CD8-positive, alpha-beta memory T cell (primary cell): ENCODE measurements around the gene CDC45. TPM values are rescaled to one million over a fixed set of nuclear protein-coding genes. Genes with fewer than 3 reads are reported as not detected.
"Not testable (repeated sequence)": the region's sequence is repeated elsewhere in the genome, so short reads cannot be mapped to it uniquely, and the experiment has no call there.

ENCODE experiments used
- CTCF ChIA-PET: fragments of 350-600 bp; sonication (Branson Sonifier 250); formaldehyde crosslinking; loops from one replicate; lab custom pipeline; 2021; ENCODE audit warnings: antibody characterized with exemption; lab: Charles Lee
- POLR2A ChIA-PET: fragments of 350-600 bp; sonication (Branson Sonifier 250); formaldehyde crosslinking; loops from one replicate; lab custom pipeline; 2021; ENCODE audit warnings: antibody characterized with exemption; lab: Charles Lee
- DNase-seq, 5 donors: peaks; one replicate each; pipeline versions ENCODE4 v3.0.0 to v3.0.0-alpha.2; 2020 to 2022; ENCODE audit warnings: mixed read lengths in 1 of 5
- H3K27ac ChIP-seq: one replicate; pipeline ENCODE4 v1.7.0; 2013; ENCODE audit warnings: low read depth, mild to moderate bottlenecking, low read length, moderate library complexity
- H3K27me3 ChIP-seq: 2 replicates; pipeline ENCODE4 v1.7.0; 2013; ENCODE audit warnings: low read length, mild to moderate bottlenecking; ENCODE audit not compliant: insufficient read depth, poor library complexity, severe bottlenecking
- H3K36me3 ChIP-seq: 2 replicates; pipeline ENCODE4 v1.7.0; 2013; ENCODE audit warnings: mild to moderate bottlenecking, low read length, moderate library complexity; ENCODE audit not compliant: insufficient read depth
- H3K4me1 ChIP-seq: 2 replicates; pipeline ENCODE4 v1.7.0; 2013; ENCODE audit warnings: mild to moderate bottlenecking, low read length, moderate library complexity; ENCODE audit not compliant: insufficient read depth
- H3K4me3 ChIP-seq: 2 replicates; pipeline ENCODE4 v1.7.0; 2013; ENCODE audit warnings: mild to moderate bottlenecking, low read length
- H3K9me3 ChIP-seq: 2 replicates; pipeline ENCODE4 v1.7.0; 2013; ENCODE audit warnings: mild to moderate bottlenecking, low read length
- H3K27ac Mint-ChIP-seq, 8 donors: one replicate each; pipeline ENCODE4 v1.8.0; 2020 to 2021; ENCODE audit warnings: mixed read lengths in 8 of 8, mild to moderate bottlenecking in 6 of 8, inconsistent platforms in 3 of 8, moderate library complexity in 3 of 8
- H3K27me3 Mint-ChIP-seq, 2 donors: one replicate each; pipeline ENCODE4 v1.8.0; 2020 to 2021; ENCODE audit warnings: mixed read lengths in 2 of 2, mild to moderate bottlenecking in 1 of 2, moderate library complexity in 1 of 2
- H3K36me3 Mint-ChIP-seq, 3 donors: one replicate each; pipeline ENCODE4 v1.8.0; 2020 to 2021; ENCODE audit warnings: mixed read lengths in 3 of 3, inconsistent platforms in 1 of 3, mild to moderate bottlenecking in 1 of 3
- H3K4me1 Mint-ChIP-seq, 3 donors: one replicate each; pipeline ENCODE4 v1.8.0; 2020 to 2021; ENCODE audit warnings: mixed read lengths in 3 of 3, inconsistent platforms in 1 of 3, mild to moderate bottlenecking in 1 of 3
- H3K4me3 Mint-ChIP-seq, 7 donors: one replicate each; pipeline ENCODE4 v1.8.0; 2020 to 2021; ENCODE audit warnings: mixed read lengths in 7 of 7, mild to moderate bottlenecking in 6 of 7, moderate library complexity in 4 of 7, inconsistent platforms in 2 of 7
- H3K9me3 Mint-ChIP-seq, 5 donors: one replicate each; pipeline ENCODE4 v1.8.0; 2020 to 2022; ENCODE audit warnings: mixed read lengths in 5 of 5, mild to moderate bottlenecking in 3 of 5, moderate library complexity in 2 of 5, inconsistent platforms in 1 of 5
- polyA plus RNA-seq: library from polyadenylated mRNA; unstranded; fragments of 300-500 nt; fragmentation: Illumina TruSeq; gene quantifications from one replicate; pipeline ENCODE4 v1.2.3, GENCODE V29; 2021
- total RNA-seq, 2 experiments: library from RNA; stranded (reverse); gene quantifications; one replicate each; pipeline ENCODE4 v1.2.3, GENCODE V29; 2021

CDC45 gene
- total and polyA plus RNA-seq, 3 experiments from 2014 or later = 0.17 to 101 (median 99.0) TPM

DNA sequence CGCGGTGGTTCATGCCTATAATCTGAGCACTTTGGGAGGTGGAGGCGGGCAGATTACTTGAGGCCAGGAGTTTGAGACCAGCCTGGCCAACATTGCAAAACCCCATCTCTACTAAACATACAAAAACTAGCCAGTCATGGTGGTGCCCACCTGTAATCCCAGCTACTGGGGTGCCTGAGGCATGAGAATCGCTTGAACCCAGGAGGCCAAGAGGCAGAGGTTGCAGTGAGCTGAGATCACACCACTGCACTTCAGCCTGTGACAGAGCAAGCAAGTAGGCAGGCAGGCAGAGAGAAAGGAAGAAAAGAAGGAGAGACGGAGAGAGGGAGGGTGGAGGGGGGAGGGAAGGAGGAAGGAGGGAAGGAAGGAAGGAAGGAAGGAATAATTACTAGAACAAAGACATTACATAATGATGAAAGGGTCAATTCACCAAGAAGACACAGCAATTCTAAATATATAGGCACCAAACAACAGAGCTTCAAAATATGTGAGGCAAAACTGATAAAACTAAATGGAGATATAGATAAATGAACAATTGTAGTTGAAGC, 58.3 kb downstream of the CDC45 start:
- POLR2A ChIA-PET = no interaction called here

DNA sequence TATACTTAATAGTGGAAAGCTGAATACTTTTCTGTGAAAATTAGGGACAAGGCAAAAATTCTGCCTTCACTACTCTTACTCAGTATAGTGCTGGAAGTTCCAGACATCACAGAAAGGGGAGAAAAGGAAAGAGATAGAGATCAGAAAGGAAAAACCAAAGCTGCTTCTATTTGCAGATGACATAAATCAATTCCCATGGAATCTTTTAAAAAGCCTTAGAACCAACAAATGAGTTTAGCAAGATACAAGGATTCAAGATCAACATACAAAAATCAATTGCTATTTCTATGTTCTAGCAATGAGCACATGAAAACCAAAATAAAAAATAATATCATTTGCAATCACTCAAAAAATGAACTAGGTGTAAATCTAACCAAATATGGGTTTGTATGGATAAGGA, 60.7 kb downstream of the CDC45 start:
- Histone ChIP-seq H3K4me1 (no peaks in the 10 kb centered on the region), H3K9me3 (no peaks in the 10 kb centered on the region), H3K36me3 (no peaks in the 10 kb centered on the region), H3K27me3 (peaks cover 8% of the 10 kb centered on the region), H3K4me3 (no peak overlapping the region), H3K27ac (no peak overlapping the region)
- no peaks in the 10 kb centered on the region for H3K9me3 Mint-ChIP-seq
- ChIA-PET POLR2A (no interaction called here), CTCF (no interaction called here)
- no peak overlapping the region for H3K27ac Mint-ChIP-seq
- H3K27me3 Mint-ChIP-seq = peaks cover 3 to 11% of the 10 kb centered on the region in 2 donors
- DNase-seq = no peak
- H3K36me3 Mint-ChIP-seq = no peaks in the 10 kb centered on the region
- no peaks in the 10 kb centered on the region for H3K4me1 Mint-ChIP-seq
- no peak overlapping the region for H3K4me3 Mint-ChIP-seq

More for the DNA sequence above, 58.3 kb downstream of the CDC45 start:
- Mint-ChIP-seq H3K4me1 (no peaks in the 10 kb centered on the region), H3K36me3 (no peaks in the 10 kb centered on the region), H3K9me3 (no peaks in the 10 kb centered on the region), H3K27ac (peak overlapping the region in 1 of 8 donors; percentile 17), H3K4me3 (no peak overlapping the region), H3K27me3 (peaks cover 6 to 12% of the 10 kb centered on the region in 2 donors)
- H3K4me3 ChIP-seq = no peak overlapping the region
- no peaks in the 10 kb centered on the region for H3K9me3 ChIP-seq
- H3K4me1 ChIP-seq = no peaks in the 10 kb centered on the region
- no peaks in the 10 kb centered on the region for H3K36me3 ChIP-seq
- DNase-seq = no peak
- H3K27ac ChIP-seq = no peak overlapping the region
- H3K27me3 ChIP-seq = peaks cover 8% of the 10 kb centered on the region
- CTCF ChIA-PET = no interaction called here

DNA sequence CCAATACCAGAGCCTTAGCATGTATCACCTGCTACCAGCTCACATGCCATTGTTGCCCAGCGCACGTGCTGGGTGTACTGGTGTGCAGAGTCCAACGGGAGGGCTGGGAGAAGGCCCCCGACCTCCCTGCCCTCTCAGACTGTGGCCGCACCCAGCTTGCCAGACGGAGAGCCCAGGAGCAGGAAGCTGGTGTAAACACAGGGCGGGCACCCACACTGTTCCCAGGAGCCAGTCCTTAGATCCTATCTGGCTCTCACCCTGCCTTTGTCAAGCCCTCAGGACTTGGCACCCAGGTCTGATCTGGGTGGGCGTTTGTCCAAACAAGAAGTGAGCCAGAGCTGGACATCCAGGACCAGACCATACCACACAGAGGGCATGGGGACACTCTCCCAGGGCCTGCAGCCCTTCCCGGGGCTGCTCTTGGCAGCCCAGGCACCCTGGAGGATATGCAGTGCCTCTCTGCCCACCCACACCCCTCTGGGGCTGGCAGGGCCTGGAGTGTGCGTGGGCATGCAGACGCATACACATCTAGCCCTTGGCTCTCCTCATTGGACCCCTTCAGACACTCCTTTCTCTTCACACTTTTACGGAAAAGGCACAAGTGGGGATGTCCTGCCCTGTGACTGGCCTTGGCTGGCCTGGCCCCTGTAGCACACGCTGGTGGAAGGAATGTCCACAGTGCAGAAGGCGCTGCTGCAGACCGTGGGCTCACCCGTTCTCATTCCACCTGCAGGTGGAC, 64.4 kb downstream of the CDC45 start:
- POLR2A ChIA-PET = no interaction called here
- Mint-ChIP-seq H3K4me1 (no peaks in the 10 kb centered on the region), H3K4me3 (peak overlapping the region in 1 of 7 donors; percentile 23), H3K36me3 (no peaks in the 10 kb centered on the region), H3K27me3 (peaks cover 1 to 6% of the 10 kb centered on the region in 2 donors), H3K9me3 (no peaks in the 10 kb centered on the region), H3K27ac (no peak overlapping the region)
- DNase-seq = no peak
- H3K27me3 ChIP-seq = peaks cover 11% of the 10 kb centered on the region
- H3K27ac ChIP-seq = no peak overlapping the region
- H3K36me3 ChIP-seq = no peaks in the 10 kb centered on the region
- no peaks in the 10 kb centered on the region for H3K9me3 ChIP-seq
- no peak overlapping the region for H3K4me3 ChIP-seq
- CTCF ChIA-PET = no interaction called here
- H3K4me1 ChIP-seq = no peaks in the 10 kb centered on the region

GRCh38 chr22:19545935-19546207, 66.2 kb downstream of the CDC45 start:
- no peak for DNase-seq
- Histone ChIP-seq H3K4me1 (no peaks in the 10 kb centered on the region), H3K36me3 (no peaks in the 10 kb centered on the region), H3K9me3 (no peaks in the 10 kb centered on the region), H3K4me3 (no peak overlapping the region), H3K27ac (no peak overlapping the region), H3K27me3 (peaks cover 9% of the 10 kb centered on the region)
- no peaks in the 10 kb centered on the region for H3K4me1 Mint-ChIP-seq
- no peak overlapping the region for H3K27ac Mint-ChIP-seq
- no peaks in the 10 kb centered on the region for H3K36me3 Mint-ChIP-seq
- peaks cover 1 to 6% of the 10 kb centered on the region in 2 donors for H3K27me3 Mint-ChIP-seq
- no peak overlapping the region for H3K4me3 Mint-ChIP-seq
- H3K9me3 Mint-ChIP-seq = no peaks in the 10 kb centered on the region
- ChIA-PET POLR2A (no interaction called here), CTCF (no interaction called here)

GRCh38 chr22:19546680-19547079, 67.0 kb downstream of the CDC45 start:
- Mint-ChIP-seq H3K4me1 (no peaks in the 10 kb centered on the region), H3K27ac (peak overlapping the region in 1 of 8 donors; percentile 1), H3K4me3 (no peak overlapping the region), H3K27me3 (peaks cover 1 to 3% of the 10 kb centered on the region in 2 donors), H3K36me3 (no peaks in the 10 kb centered on the region), H3K9me3 (no peaks in the 10 kb centered on the region)
- Histone ChIP-seq H3K27me3 (peaks cover 5% of the 10 kb centered on the region), H3K4me1 (no peaks in the 10 kb centered on the region), H3K9me3 (no peaks in the 10 kb centered on the region), H3K27ac (no peak overlapping the region), H3K4me3 (no peak overlapping the region), H3K36me3 (no peaks in the 10 kb centered on the region)
- ChIA-PET POLR2A (no interaction called here), CTCF (no interaction called here)
- no peak for DNase-seq

DNA sequence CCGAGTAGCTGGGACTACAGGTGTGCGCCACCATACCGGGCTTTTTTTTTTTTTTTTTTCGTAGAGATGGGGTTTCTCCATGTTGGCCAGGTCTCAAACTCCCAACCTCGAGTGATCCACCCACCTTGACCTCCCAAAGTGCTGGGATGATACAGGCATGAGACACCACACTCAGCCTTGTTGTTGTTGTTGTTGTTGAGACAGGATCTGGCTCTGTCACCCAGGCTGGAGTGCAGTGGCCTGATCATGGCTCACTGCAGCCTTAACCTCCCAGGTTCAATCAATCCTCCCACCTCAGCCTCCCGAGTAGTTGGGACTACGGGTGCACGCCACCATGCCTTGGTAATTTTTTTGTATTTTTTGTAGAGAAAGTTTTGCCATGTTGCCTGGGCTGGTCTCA, 67.9 kb downstream of the CDC45 start:
- no peaks in the 10 kb centered on the region for H3K36me3 ChIP-seq
- peaks cover 3% of the 10 kb centered on the region in 2 donors for H3K27me3 Mint-ChIP-seq
- H3K27me3 ChIP-seq = peaks cover 3% of the 10 kb centered on the region
- no peaks in the 10 kb centered on the region for H3K4me1 Mint-ChIP-seq
- H3K27ac Mint-ChIP-seq = no peak overlapping the region
- POLR2A ChIA-PET = no interaction called here
- H3K4me1 ChIP-seq = no peaks in the 10 kb centered on the region
- no peak overlapping the region for H3K4me3 ChIP-seq
- no peak overlapping the region for H3K27ac ChIP-seq
- no peak for DNase-seq
- peaks cover 0 to 2% (median 0%) of the 10 kb centered on the region in 5 donors for H3K9me3 Mint-ChIP-seq
- no peaks in the 10 kb centered on the region for H3K36me3 Mint-ChIP-seq
- no peaks in the 10 kb centered on the region for H3K9me3 ChIP-seq
- CTCF ChIA-PET = no interaction called here
- no peak overlapping the region for H3K4me3 Mint-ChIP-seq

DNA sequence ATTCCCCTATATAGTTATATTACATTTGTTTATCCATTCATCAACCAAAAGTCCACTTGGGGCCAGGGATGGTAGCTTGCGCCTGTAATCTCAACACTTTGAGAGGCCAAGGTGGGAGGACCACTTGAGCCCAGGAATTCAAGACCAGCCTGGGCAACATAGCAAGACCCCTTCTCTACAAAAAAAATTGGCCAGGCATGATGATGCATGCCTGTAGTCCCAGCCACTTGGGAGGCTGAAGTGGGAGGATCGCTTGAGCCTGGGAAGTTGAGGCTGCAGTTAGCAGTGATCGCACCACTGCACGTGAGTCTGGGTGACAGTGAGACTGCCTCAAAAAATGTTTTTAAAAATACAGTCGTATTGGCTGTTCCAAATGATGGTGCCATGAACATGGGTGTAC, 68.7 kb downstream of the CDC45 start:
- H3K4me1 Mint-ChIP-seq, DNase-seq, H3K36me3 Mint-ChIP-seq, H3K27me3 Mint-ChIP-seq, CTCF ChIA-PET, H3K27me3 ChIP-seq, H3K9me3 ChIP-seq, H3K4me3 ChIP-seq, H3K4me3 Mint-ChIP-seq, POLR2A ChIA-PET, H3K9me3 Mint-ChIP-seq, H3K4me1 ChIP-seq, H3K36me3 ChIP-seq, H3K27ac ChIP-seq, H3K27ac Mint-ChIP-seq: not testable (repeated sequence)

GRCh38 chr22:19548964-19549363, 69.2 kb downstream of the CDC45 start:
- no peaks in the 10 kb centered on the region for H3K36me3 ChIP-seq
- peaks cover 0 to 3% (median 0%) of the 10 kb centered on the region in 5 donors for H3K9me3 Mint-ChIP-seq
- no peak overlapping the region for H3K4me3 ChIP-seq
- H3K27me3 Mint-ChIP-seq = peaks cover under 1 to 3% of the 10 kb centered on the region in 2 donors
- H3K27ac Mint-ChIP-seq = no peak overlapping the region
- CTCF ChIA-PET = no interaction called here
- no peak overlapping the region for H3K27ac ChIP-seq
- H3K9me3 ChIP-seq = no peaks in the 10 kb centered on the region
- POLR2A ChIA-PET = no interaction called here
- no peaks in the 10 kb centered on the region for H3K36me3 Mint-ChIP-seq
- H3K4me1 Mint-ChIP-seq = no peaks in the 10 kb centered on the region
- no peak for DNase-seq
- no peak overlapping the region for H3K4me3 Mint-ChIP-seq
- H3K27me3 ChIP-seq = peaks cover 3% of the 10 kb centered on the region
- no peaks in the 10 kb centered on the region for H3K4me1 ChIP-seq
